ENCODE measurements around the gene UTP25.

UTP25 gene

DNA sequence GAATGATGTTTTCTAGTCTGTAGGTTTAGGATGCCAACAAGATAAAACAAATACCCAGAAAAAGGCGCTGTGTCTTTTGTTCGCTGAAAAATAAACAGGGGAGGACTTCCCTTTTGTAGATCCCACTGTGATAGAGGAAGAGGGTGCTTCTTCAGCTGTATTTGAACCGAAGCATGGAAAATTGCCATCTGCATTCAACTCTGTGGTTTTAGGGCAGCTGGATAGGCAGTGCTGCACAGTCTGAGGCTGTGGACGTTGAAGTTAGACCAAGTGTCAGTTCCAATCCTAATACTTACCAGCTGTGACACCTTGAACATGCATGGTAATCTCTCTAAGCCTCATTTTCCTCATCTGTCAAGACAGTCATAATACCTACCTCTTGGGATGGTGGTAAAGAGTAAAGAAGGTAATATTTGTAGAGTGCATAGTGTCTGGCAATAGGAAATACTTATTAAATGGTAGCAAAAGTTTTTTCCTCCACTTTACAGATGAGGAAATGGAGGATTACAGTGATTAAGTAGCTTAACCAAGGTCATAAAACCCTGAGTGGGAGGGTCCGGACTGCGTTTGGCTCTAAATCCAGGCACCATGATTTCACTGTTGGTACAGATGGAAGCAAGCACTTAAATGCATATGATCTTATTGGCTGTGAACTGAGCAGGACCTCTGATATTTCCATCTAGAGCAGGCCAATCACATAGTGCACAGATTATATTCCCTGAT, 48.5 kb downstream of the UTP25 start:
- H3K27ac ChIP-seq = no peak overlapping the region
- TF ChIP-seq, protein P1, sequence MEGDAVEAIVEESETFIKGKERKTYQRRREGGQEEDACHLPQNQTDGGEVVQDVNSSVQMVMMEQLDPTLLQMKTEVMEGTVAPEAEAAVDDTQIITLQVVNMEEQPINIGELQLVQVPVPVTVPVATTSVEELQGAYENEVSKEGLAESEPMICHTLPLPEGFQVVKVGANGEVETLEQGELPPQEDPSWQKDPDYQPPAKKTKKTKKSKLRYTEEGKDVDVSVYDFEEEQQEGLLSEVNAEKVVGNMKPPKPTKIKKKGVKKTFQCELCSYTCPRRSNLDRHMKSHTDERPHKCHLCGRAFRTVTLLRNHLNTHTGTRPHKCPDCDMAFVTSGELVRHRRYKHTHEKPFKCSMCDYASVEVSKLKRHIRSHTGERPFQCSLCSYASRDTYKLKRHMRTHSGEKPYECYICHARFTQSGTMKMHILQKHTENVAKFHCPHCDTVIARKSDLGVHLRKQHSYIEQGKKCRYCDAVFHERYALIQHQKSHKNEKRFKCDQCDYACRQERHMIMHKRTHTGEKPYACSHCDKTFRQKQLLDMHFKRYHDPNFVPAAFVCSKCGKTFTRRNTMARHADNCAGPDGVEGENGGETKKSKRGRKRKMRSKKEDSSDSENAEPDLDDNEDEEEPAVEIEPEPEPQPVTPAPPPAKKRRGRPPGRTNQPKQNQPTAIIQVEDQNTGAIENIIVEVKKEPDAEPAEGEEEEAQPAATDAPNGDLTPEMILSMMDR (conservative IDR thresholded peaks at IDR 0.05) = no peak

DNA sequence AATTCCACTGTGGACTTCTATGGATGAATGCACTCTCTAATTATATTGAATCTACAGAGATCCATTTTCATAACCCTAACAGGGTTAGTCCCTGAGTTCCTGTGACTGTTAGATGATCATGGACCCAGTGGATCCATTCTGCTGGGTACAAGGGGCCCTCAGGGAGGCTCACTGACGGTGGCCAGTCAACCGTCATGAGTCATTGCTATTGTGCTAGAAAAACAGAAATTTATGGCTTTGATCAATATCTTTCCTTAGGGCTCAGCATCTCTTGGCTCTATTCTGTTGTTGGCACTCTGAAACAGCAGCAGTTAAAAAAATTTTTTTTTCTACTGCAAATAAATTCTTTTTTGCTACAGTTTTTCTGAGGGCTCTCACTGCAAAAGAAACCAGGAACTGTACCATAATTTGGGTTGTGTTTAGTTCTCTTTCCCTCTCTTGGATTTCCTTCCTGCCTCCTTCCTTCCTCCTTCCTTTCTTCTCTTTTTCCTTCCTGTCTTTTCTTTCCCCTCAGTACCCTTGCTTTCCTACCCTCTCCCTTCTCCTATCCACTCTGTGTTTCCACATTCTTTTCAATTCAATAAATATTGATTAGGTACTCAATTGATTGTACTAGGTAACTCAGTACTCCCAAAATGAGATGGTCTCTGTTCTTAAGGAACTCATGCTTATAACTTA, 49.5 kb downstream of the UTP25 start:
- TF ChIP-seq, protein P1 (conservative IDR thresholded peaks at IDR 0.05) = no peak
- H3K27ac ChIP-seq = no peak overlapping the region

DNA sequence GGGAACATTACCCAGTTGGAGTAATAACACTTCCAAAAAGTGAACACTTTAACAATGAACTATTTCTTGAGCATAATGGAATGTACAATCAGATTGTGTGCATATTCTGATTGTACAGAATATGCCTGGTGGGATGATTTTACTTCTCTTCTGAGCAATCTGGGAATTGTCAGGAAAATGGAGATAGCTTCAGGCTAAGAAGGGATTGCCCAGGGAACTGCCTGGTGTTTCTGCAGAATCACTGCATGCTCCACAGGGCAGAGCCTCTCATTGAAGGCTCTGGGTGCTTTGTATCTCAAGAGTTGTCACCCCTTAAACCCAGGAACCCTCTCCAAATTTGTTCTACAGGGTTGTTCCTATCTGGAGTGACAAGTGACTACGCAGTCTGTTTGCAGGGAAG, 51.2 kb downstream of the UTP25 start:
- H3K27ac ChIP-seq = no peak overlapping the region
- TF ChIP-seq, protein P1 (conservative IDR thresholded peaks at IDR 0.05) = no peak

DNA sequence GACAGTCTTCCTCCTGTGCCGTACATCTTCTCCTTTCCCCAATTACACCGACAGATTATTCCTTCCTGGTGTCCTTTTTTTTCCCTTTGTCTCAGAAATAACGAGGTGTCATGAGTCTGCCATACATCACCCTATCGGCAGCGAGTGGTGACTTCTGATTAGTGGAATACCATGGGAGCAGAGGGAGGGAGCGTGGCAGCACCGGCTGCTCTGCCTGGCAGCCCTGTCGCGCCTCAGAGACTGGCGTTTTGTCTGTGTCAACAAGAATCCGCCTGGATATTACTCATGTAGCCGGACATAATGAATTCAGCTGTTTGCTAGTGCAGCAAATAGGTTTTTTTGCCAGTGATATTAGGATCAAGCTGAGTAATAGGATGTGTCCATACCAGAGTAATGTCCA, 51.8 kb downstream of the UTP25 start:
- no peak overlapping the region for H3K27ac ChIP-seq
- TF ChIP-seq, protein P1 (conservative IDR thresholded peaks at IDR 0.05) = no peak

DNA sequence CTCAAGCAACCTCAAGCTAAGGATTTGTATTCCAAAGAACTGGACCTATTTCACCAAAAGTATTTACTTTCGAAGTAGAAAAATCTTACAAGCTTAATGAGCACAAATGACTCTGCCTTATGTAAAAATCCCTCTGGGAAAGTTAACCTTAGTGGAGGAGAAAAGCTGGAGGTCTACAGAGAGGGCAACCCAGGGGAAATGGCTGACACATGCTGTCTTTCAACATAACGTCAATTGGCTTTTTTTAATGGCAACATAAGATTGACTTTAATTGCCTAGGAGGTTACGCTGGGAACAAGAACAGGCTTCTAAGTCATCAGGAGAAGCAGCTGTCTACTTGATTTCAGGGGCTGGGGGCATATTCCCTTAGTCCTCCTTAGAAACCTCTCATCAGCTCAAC, 52.3 kb downstream of the UTP25 start:
- TF ChIP-seq, protein P1 (conservative IDR thresholded peaks at IDR 0.05) = no peak
- no peak overlapping the region for H3K27ac ChIP-seq

DNA sequence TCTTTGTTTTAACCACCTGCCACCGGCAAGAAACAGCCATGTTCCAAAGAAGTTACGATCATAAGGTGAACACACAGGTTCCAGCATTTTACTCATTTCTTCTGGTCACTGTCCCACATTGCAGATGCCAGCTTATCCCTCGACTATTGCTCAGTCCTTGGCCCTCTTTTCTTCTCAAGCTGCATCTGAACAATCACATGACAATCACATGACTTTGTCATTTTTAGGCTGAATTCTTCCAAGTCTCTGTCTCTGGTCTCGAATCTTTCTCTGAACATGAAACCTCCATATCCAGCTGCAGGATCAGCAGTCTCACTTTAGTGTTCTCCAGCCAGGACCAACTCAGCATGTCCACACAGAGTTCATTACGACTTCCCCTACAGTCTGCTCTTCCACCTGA, 53.8 kb downstream of the UTP25 start:
- TF ChIP-seq, protein P1 (conservative IDR thresholded peaks at IDR 0.05) = no peak
- H3K27ac ChIP-seq = no peak overlapping the region

DNA sequence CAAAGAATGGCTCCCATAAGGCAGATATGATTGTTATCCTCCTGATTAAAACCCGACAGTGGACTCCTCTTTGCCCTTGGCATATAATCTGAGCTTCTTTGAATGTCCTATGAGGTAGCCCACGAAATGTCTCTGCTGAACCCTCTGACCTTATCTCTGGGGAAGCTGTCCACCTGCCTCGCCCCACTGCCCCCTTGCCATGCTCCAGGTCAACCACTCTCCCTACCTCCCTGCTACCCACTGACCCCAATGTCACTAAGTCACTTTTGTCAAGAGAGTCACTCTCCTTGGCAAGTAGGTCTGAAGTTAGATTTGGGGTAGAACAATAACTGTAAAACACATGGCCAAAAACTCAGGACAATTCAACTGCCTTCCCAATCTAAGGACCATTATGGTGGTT, 54.5 kb downstream of the UTP25 start:
- no peak overlapping the region for H3K27ac ChIP-seq
- TF ChIP-seq, protein P1 (conservative IDR thresholded peaks at IDR 0.05) = no peak

All from VCaP (cell line).